Panc1 (cell line): ENCODE measurements around the gene TOM1L1. TPM values are rescaled to one million over a fixed set of nuclear protein-coding genes. Genes with fewer than 3 reads are reported as not detected.

Source experiments
- ATAC-seq: fragments of 200-7000 bp; cut with Tn5 transposase; 2 replicates; pipeline ENCODE4 v1.9.1; 2020; ENCODE audit warnings: mild to moderate bottlenecking, moderate library complexity
- BruUV-seq: library from RNA; stranded (reverse); fragments of 400-500 nt; replicated peaks from 2 replicates; lab custom pipeline; 2021; lab: Mats Ljungman, UMichigan
- CTCF ChIA-PET: fragments of 300-600 bp; sonication (Branson Sonifier 250); formaldehyde crosslinking; loops from one replicate; lab custom pipeline; 2022; ENCODE audit warnings: antibody characterized with exemption; lab: Charles Lee
- POLR2A ChIA-PET: fragments of 300-600 bp; sonication (Branson Sonifier 250); formaldehyde crosslinking; loops from one replicate; lab custom pipeline; 2022; ENCODE audit warnings: antibody characterized with exemption; lab: Charles Lee
- DNase-seq: peaks from one replicate; pipeline ENCODE4 v3.0.0-alpha.2; 2010; ENCODE audit warnings: low read depth, low spot score
- H3K27ac ChIP-seq: 2 replicates; pipeline ENCODE4 v1.5.1; 2011; ENCODE audit warnings: mild to moderate bottlenecking, low read length, inconsistent platforms
- H3K27me3 ChIP-seq: fragments of 200-500 bp; sonication (Bioruptor generic); 2 replicates; pipeline ENCODE4 v1.6.0; 2014; ENCODE audit warnings: low read length, inconsistent platforms; ENCODE audit not compliant: control insufficient read depth, insufficient read depth
- H3K36me3 ChIP-seq: fragments of 200-500 bp; sonication (Bioruptor generic); 2 replicates; pipeline ENCODE4 v1.5.1; 2014; ENCODE audit warnings: inconsistent platforms, mild to moderate bottlenecking, low read length, moderate library complexity; ENCODE audit not compliant: control insufficient read depth, insufficient read depth
- H3K4me1 ChIP-seq: 2 replicates; pipeline ENCODE4 v1.5.1; 2011; ENCODE audit warnings: inconsistent platforms, mild to moderate bottlenecking, low read length, moderate library complexity; ENCODE audit not compliant: control insufficient read depth, insufficient read depth
- H3K4me3 ChIP-seq, 2 experiments: 2 replicates each; pipeline ENCODE4 v1.5.1; 2011 to 2012; ENCODE audit warnings: low read depth in 2 of 2, low read length in 2 of 2, mild to moderate bottlenecking in 2 of 2, inconsistent platforms in 1 of 2, moderate library complexity in 1 of 2
- H3K9me3 ChIP-seq: fragments of 200-500 bp; sonication (Bioruptor generic); 2 replicates; pipeline ENCODE4 v1.5.1; 2014; ENCODE audit warnings: low read depth, mild to moderate bottlenecking, inconsistent platforms, low read length, moderate library complexity; ENCODE audit not compliant: control insufficient read depth, insufficient read depth
- CTCF ChIP-seq: fragments of 450-650 bp; IDR thresholded peaks from 2 replicates; pipeline ENCODE4 v1.5.1; 2017; ENCODE audit warnings: mild to moderate bottlenecking
- POLR2AphosphoS5 ChIP-seq: IDR thresholded peaks from 2 replicates; pipeline ENCODE4 v1.6.1; 2012; ENCODE audit warnings: mild to moderate bottlenecking, low read depth, low read length, moderate library complexity
- REST ChIP-seq, 2 experiments: IDR thresholded peaks; 2 replicates each; pipeline ENCODE4 v1.6.1; 2011 to 2012; ENCODE audit warnings: low read depth in 2 of 2, control low read depth in 1 of 2, low read length in 1 of 2, mild to moderate bottlenecking in 1 of 2, moderate library complexity in 1 of 2; ENCODE audit not compliant: insufficient read depth in 1 of 2
- SIN3A ChIP-seq: IDR thresholded peaks from 2 replicates; pipeline ENCODE4 v1.6.1; 2012; ENCODE audit warnings: low read depth, mild to moderate bottlenecking, low read length, moderate library complexity, borderline replicate concordance; ENCODE audit not compliant: insufficient read depth
- TCF7L2 ChIP-seq: IDR thresholded peaks from 2 replicates; pipeline ENCODE4 v1.6.1; 2011; ENCODE audit warnings: mild to moderate bottlenecking, low read depth, low read length, inconsistent platforms
- in situ Hi-C: cut with HindIII; loops from 2 replicates; pipeline ENCODE4 v1.10.0; 2016; ENCODE audit warnings: low sequenced_read_pairs, low pct_unique_long_range_greater_than_20kb
- intact Hi-C: fragments of 100-400 bp; cut with micrococcal nuclease; formaldehyde crosslinking; loops from one replicate; pipeline ENCODE4 v1.10.0; 2022; ENCODE audit not compliant: unreplicated experiment
- total RNA-seq: library from RNA; stranded (reverse); gene quantifications from one replicate; pipeline ENCODE4 v1.2.1, GENCODE V29; 2021; ENCODE audit not compliant: unreplicated experiment

Gene TOM1L1
- total RNA-seq, 1 experiment from 2014 or later: 53.9 TPM

DNA sequence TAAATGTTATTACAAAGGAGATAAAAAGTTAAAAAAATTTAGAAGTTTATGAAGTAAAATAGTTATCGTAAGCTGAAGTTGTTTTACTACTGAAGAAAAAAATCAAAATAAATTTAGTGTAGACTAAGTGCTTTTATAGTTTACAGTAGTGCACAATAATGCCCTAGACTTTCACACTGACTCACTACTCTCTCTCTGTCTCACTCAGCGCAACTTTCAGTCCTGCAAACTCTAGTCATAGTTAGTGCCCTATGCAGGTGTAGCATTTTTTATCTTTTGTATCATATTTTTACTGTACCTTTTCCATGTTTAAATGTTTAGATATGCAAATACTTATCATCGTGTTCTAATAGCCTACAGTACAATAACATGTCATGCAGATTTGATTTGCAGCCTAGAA is 17.7 kb upstream of the TOM1L1 start:
- DNase-seq (no peak), ATAC-seq (no peak)
- Histone ChIP-seq H3K27ac (no peak overlapping the region), H3K4me3 (no peak overlapping the region), H3K36me3 (no peaks in the 10 kb centered on the region), H3K4me1 (no peaks in the 10 kb centered on the region), H3K27me3 (no peaks in the 10 kb centered on the region), H3K9me3 (no peaks in the 10 kb centered on the region)
- TF ChIP-seq SIN3A (no peak), CTCF (no peak), TCF7L2 (no peak), POLR2AphosphoS5 (no peak), REST (IDR thresholded peaks at IDR 0.05; ENCODE audit: insufficient read depth in 1 of 2, low read depth in 2 of 2, low read length in 1 of 2) (no peak)
- BruUV-seq: no TSS peak
- in situ Hi-C loops: no loop called here
- CTCF ChIA-PET: no interaction called here
- intact Hi-C loops: no loop called here
- POLR2A ChIA-PET: no interaction called here

- Histone ChIP-seq H3K27me3 (no peaks in the 10 kb centered on the region), H3K9me3 (no peaks in the 10 kb centered on the region), H3K4me1 (no peaks in the 10 kb centered on the region), H3K4me3 (no peak overlapping the region), H3K36me3 (no peaks in the 10 kb centered on the region), H3K27ac (no peak overlapping the region)
- ATAC-seq (no peak), DNase-seq (no peak)
- intact Hi-C loops: no loop called here
- no TSS peak for BruUV-seq
- CTCF ChIA-PET: no interaction called here
- in situ Hi-C loops: no loop called here
- POLR2A ChIA-PET: no interaction called here
- TF ChIP-seq REST (IDR thresholded peaks at IDR 0.05; ENCODE audit: insufficient read depth in 1 of 2, low read depth in 2 of 2, low read length in 1 of 2): no peak
- no peak for TF ChIP-seq TCF7L2
- no peak for TF ChIP-seq SIN3A
- no peak for TF ChIP-seq CTCF
- no peak for TF ChIP-seq POLR2AphosphoS5
Observed at GRCh38 chr17:54883939-54884338, 16.7 kb upstream of the TOM1L1 start.
